Measurements from ENCODE around the gene GRIFIN.

DNA sequence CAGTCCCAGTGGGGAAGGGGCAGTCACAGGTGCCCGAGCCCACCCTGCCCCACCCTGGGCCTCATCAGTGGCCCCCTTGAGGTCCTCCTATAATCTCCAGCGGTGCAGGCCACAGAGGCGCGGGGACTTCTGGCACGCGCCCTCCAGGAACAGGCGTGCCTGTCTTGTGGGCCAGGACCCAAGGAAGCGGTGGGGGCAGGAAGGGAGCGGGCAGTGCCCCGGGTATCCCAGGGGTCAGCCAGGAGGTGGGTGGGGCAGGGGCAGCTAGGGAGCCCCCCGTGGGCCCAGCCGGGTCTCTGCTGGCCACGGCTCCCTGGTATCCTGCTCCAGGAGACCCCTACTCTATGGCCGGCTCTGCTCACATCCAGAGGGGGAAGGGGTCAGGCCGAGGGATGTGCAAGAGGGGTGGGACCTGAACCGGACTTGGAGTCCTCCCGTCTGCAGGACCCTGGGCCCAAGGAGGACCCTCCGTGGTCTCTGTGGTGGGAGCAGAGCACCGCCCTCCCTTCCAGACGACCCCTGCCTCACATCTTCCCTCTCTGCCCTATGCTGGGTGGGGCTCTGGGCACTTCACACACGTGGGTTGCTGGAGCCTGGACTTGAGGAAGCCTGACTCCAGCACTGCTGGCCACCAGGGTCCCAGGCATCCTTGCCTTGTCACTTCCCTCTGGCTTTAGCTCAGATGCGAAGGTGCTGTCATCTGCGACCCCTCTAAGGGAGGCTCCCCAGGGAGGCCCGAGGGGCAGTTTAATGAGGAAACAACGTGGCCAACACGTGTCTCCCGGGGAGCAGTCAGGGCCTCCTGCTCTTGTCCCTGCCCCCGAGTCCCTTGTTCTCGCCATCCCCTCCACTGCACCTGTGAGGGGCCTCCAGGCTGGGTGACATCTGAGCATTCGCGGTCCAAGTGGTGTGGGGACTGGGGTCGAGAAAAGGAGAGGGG lies 18.3 kb upstream of the GRIFIN start:
- no peak for TF ChIP-seq POLR2A (IDR thresholded peaks at IDR 0.05)
- TF ChIP-seq, protein P1, sequence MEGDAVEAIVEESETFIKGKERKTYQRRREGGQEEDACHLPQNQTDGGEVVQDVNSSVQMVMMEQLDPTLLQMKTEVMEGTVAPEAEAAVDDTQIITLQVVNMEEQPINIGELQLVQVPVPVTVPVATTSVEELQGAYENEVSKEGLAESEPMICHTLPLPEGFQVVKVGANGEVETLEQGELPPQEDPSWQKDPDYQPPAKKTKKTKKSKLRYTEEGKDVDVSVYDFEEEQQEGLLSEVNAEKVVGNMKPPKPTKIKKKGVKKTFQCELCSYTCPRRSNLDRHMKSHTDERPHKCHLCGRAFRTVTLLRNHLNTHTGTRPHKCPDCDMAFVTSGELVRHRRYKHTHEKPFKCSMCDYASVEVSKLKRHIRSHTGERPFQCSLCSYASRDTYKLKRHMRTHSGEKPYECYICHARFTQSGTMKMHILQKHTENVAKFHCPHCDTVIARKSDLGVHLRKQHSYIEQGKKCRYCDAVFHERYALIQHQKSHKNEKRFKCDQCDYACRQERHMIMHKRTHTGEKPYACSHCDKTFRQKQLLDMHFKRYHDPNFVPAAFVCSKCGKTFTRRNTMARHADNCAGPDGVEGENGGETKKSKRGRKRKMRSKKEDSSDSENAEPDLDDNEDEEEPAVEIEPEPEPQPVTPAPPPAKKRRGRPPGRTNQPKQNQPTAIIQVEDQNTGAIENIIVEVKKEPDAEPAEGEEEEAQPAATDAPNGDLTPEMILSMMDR (IDR thresholded peaks at IDR 0.05): no peak
